ENCODE data around the gene CZIB. TPM values are rescaled to one million over a fixed set of nuclear protein-coding genes. Genes with fewer than 3 reads are reported as not detected.

The CZIB gene
- total RNA-seq, 2 donors from 2014 or later, result 28.0 to 46.0 TPM

- Histone ChIP-seq H3K4me3 (no peak overlapping the region), H3K27me3 (replicated peaks; ENCODE audit: insufficient read depth) (no peaks in the 10 kb centered on the region), H3K4me1 (replicated peaks) (no peaks in the 10 kb centered on the region), H3K36me3 (no peaks in the 10 kb centered on the region), H3K27ac (no peak overlapping the region), H3K9me3 (no peaks in the 10 kb centered on the region)
- DNase-seq (ENCODE audit: low spot score), result no peak
- WGBS, result 98% methylated on average over 11 of the region's 11 CpGs
- intact Hi-C loops (cut with DNase I), result no loop called here
- no peak for TF ChIP-seq POLR2A (IDR thresholded peaks at IDR 0.05)
- no peak for TF ChIP-seq CTCF (IDR thresholded peaks at IDR 0.05)
- TF ChIP-seq POLR2AphosphoS5 (IDR thresholded peaks at IDR 0.05), result no peak
These were observed 43.6 kb upstream of the CZIB start for GRCh38 chr1:53264048-53264447.

- intact Hi-C loops (cut with DNase I), result no loop called here
- no peak for DNase-seq (ENCODE audit: low spot score)
- Histone ChIP-seq H3K4me3 (no peak overlapping the region), H3K27ac (no peak overlapping the region), H3K9me3 (no peaks in the 10 kb centered on the region), H3K4me1 (replicated peaks) (no peaks in the 10 kb centered on the region), H3K27me3 (replicated peaks; ENCODE audit: insufficient read depth) (no peaks in the 10 kb centered on the region), H3K36me3 (no peaks in the 10 kb centered on the region)
- 94% methylated on average over 3 of the region's 3 CpGs for WGBS
- TF ChIP-seq CTCF (IDR thresholded peaks at IDR 0.05), result no peak
- no peak for TF ChIP-seq POLR2A (IDR thresholded peaks at IDR 0.05)
- no peak for TF ChIP-seq POLR2AphosphoS5 (IDR thresholded peaks at IDR 0.05)
These were observed 41.6 kb upstream of the CZIB start for GRCh38 chr1:53262000-53262399.

GRCh38 chr1:53260631-53261247 is 40.3 kb upstream of the CZIB start:
- intact Hi-C loops (cut with DNase I), result no loop called here
- no peak for DNase-seq (ENCODE audit: low spot score)
- Histone ChIP-seq H3K27ac (no peak overlapping the region), H3K9me3 (no peaks in the 10 kb centered on the region), H3K4me1 (replicated peaks) (no peaks in the 10 kb centered on the region), H3K36me3 (no peaks in the 10 kb centered on the region), H3K27me3 (replicated peaks; ENCODE audit: insufficient read depth) (no peaks in the 10 kb centered on the region), H3K4me3 (no peak overlapping the region)
- WGBS, result 91% methylated on average over 4 of the region's 4 CpGs
- TF ChIP-seq POLR2A (IDR thresholded peaks at IDR 0.05) (no peak), POLR2AphosphoS5 (IDR thresholded peaks at IDR 0.05) (no peak), CTCF (IDR thresholded peaks at IDR 0.05) (no peak)

GRCh38 chr1:53259932-53260331 is 39.5 kb upstream of the CZIB start:
- Histone ChIP-seq H3K4me3 (no peak overlapping the region), H3K9me3 (no peaks in the 10 kb centered on the region), H3K4me1 (replicated peaks) (no peaks in the 10 kb centered on the region), H3K36me3 (no peaks in the 10 kb centered on the region), H3K27ac (no peak overlapping the region), H3K27me3 (replicated peaks; ENCODE audit: insufficient read depth) (no peaks in the 10 kb centered on the region)
- no peak for DNase-seq (ENCODE audit: low spot score)
- 96% methylated on average over 2 of the region's 2 CpGs for WGBS
- intact Hi-C loops (cut with DNase I), result no loop called here
- TF ChIP-seq POLR2AphosphoS5 (IDR thresholded peaks at IDR 0.05) (no peak), CTCF (IDR thresholded peaks at IDR 0.05) (no peak), POLR2A (IDR thresholded peaks at IDR 0.05) (no peak)

- TF ChIP-seq CTCF (IDR thresholded peaks at IDR 0.05) (no peak), POLR2A (IDR thresholded peaks at IDR 0.05) (no peak), POLR2AphosphoS5 (IDR thresholded peaks at IDR 0.05) (no peak)
- DNase-seq (ENCODE audit: low spot score), result no peak
- WGBS, result 53% methylated on average over 1 of the region's 1 CpG
- H3K27ac ChIP-seq, result no peak overlapping the region
- H3K27me3 ChIP-seq (replicated peaks; ENCODE audit: insufficient read depth), result no peaks in the 10 kb centered on the region
- no peaks in the 10 kb centered on the region for H3K36me3 ChIP-seq
- intact Hi-C loops (cut with DNase I), result no loop called here
- H3K4me3 ChIP-seq, result no peak overlapping the region
- H3K9me3 ChIP-seq, result no peaks in the 10 kb centered on the region
- H3K4me1 ChIP-seq (replicated peaks), result no peaks in the 10 kb centered on the region
These were observed 37.8 kb upstream of the CZIB start for GRCh38 chr1:53258216-53258615.
